ENCODE results near the gene ADAM8.
"Not testable (repeated sequence)": the region's sequence is repeated elsewhere in the genome, so short reads cannot be mapped to it uniquely, and the experiment has no call there.

Gene ADAM8

GRCh38 chr10:133248334-133248715, 28.3 kb downstream of the ADAM8 start:
- DNase-seq = no peak

- DNase-seq = no peak
Observed at GRCh38 chr10:133247681-133248333, 28.9 kb downstream of the ADAM8 start.

GRCh38 chr10:133246236-133246626, 30.4 kb downstream of the ADAM8 start:
- DNase-seq = no peak

GRCh38 chr10:133245439-133246235, 31.0 kb downstream of the ADAM8 start:
- no peak for DNase-seq

GRCh38 chr10:133243593-133243992, 33.1 kb downstream of the ADAM8 start:
- DNase-seq = no peak

- no peak for DNase-seq
Observed at GRCh38 chr10:133242611-133243356, 33.9 kb downstream of the ADAM8 start.

GRCh38 chr10:133241501-133242205, 35.0 kb downstream of the ADAM8 start:
- no peak for DNase-seq

- DNase-seq = no peak
Observed at GRCh38 chr10:133239990-133240389, 36.7 kb downstream of the ADAM8 start.

GRCh38 chr10:133238466-133238804, 38.2 kb downstream of the ADAM8 start:
- no peak for DNase-seq

- DNase-seq = no peak
Observed at GRCh38 chr10:133237588-133238465, 38.8 kb downstream of the ADAM8 start, which contains the start of gene VENTX. TSS of gene VENTX (plus strand) at chr10:133237855. CDS start at chr10:133237915, 60 bp downstream.

- DNase-seq = no peak
Observed at GRCh38 chr10:133237241-133237587, 39.5 kb downstream of the ADAM8 start.

GRCh38 chr10:133236401-133237240, 40.0 kb downstream of the ADAM8 start:
- no peak for DNase-seq

- no peak for DNase-seq
Observed at GRCh38 chr10:133235932-133236331, 40.7 kb downstream of the ADAM8 start.

GRCh38 chr10:133235265-133235855, 41.3 kb downstream of the ADAM8 start:
- DNase-seq = no peak

GRCh38 chr10:133234796-133235195, 41.9 kb downstream of the ADAM8 start:
- DNase-seq = not testable (repeated sequence)

GRCh38 chr10:133231946-133232574, 44.6 kb downstream of the ADAM8 start:
- no peak for DNase-seq

GRCh38 chr10:133231244-133231945, 45.3 kb downstream of the ADAM8 start:
- DNase-seq = no peak

GRCh38 chr10:133230387-133231195, 46.1 kb downstream of the ADAM8 start:
- no peak for DNase-seq

GRCh38 chr10:133230044-133230361, 46.7 kb downstream of the ADAM8 start, which contains the start of gene UTF1:
TSS of gene UTF1 (plus strand) at chr10:133230217. CDS start at chr10:133230289, 72 bp downstream.
- no peak for DNase-seq
